ENCODE results near the gene TRDN. TPM values are rescaled to one million over a fixed set of nuclear protein-coding genes. Genes with fewer than 3 reads are reported as not detected.

Gene TRDN
- total RNA-seq, 4 donors from 2014 or later: not detected

GRCh38 chr6:123189816-123190215, 446.9 kb downstream of the TRDN start:
- no peaks in the 10 kb centered on the region for H3K27me3 ChIP-seq
- no peaks in the 10 kb centered on the region for H3K9me3 ChIP-seq
- 67 to 100% methylated on average over 1 of the region's 1 CpG for WGBS, 2 donors
- intact Hi-C loops (cut with DNase I): no loop called here
- DNase-seq: no peak
- TF ChIP-seq POLR2A (IDR thresholded peaks at IDR 0.05) (no peak), CTCF (IDR thresholded peaks at IDR 0.05) (no peak)
- no peaks in the 10 kb centered on the region for H3K4me1 ChIP-seq
- no peak overlapping the region for H3K4me3 ChIP-seq
- no peak overlapping the region for H3K27ac ChIP-seq
- H3K36me3 ChIP-seq: no peaks in the 10 kb centered on the region

GRCh38 chr6:123182998-123183397, 453.8 kb downstream of the TRDN start:
- 69 to 72% methylated on average over 3 to 7 of the region's 7 CpGs for WGBS, 2 donors
- intact Hi-C loops (cut with DNase I): no loop called here

GRCh38 chr6:123176706-123177105, 460.0 kb downstream of the TRDN start:
- intact Hi-C loops (cut with DNase I): no loop called here

More at GRCh38 chr6:123182998-123183397, 453.8 kb downstream of the TRDN start:
- TF ChIP-seq CTCF (IDR thresholded peaks at IDR 0.05) (no peak), POLR2A (IDR thresholded peaks at IDR 0.05) (no peak)
- H3K27ac ChIP-seq: no peak overlapping the region
- no peak overlapping the region for H3K4me3 ChIP-seq
- H3K27me3 ChIP-seq: no peaks in the 10 kb centered on the region
- no peak for DNase-seq
- H3K4me1 ChIP-seq: no peaks in the 10 kb centered on the region
- H3K9me3 ChIP-seq: peaks cover 0 to 11% (median 6%) of the 10 kb centered on the region in 3 donors
- H3K36me3 ChIP-seq: no peaks in the 10 kb centered on the region

DNA sequence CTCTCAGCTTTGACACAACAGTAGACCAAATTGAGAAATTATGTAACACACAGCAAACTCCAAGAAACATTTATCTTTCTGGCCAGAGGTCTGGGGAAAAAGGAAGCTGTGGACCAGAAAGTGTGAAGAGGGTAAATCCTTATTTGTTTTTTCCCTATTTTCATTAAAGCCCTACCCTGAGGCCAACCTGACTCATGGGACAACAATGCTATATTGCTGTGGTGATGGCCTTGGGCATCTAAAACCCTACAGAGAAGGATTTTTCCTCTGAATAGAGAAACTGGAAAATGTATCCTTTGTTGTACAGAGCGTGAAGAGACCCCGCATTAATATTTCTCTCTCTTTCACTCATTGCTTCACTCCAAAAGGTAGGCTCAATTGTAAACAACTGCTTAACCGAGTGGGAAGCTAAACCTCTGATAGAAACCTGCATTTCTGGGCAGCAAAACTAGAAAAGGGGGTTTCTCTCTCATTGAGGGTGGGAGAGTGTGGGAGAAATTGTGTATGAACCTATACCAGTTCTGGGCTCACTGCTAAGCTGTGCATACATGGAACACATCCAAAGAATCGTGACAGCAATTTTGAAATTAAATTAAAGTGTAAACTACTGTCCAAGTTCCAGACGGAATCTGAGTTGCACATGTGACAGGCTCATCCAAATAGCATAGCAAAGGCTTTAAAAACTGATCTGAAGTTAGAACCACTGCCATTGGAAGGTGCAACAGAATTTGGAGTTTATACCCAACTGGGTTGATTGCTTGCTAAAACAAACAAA, 465.2 kb downstream of the TRDN start:
- no peaks in the 10 kb centered on the region for H3K4me1 ChIP-seq
- 49 to 51% methylated on average over 5 of the region's 5 CpGs for WGBS, 2 donors
- DNase-seq: no peak
- H3K9me3 ChIP-seq: no peaks in the 10 kb centered on the region
- TF ChIP-seq POLR2A (IDR thresholded peaks at IDR 0.05) (no peak), CTCF (IDR thresholded peaks at IDR 0.05) (no peak)
- H3K27ac ChIP-seq: no peak overlapping the region
- intact Hi-C loops (cut with DNase I): no loop called here
- H3K27me3 ChIP-seq: no peaks in the 10 kb centered on the region
- no peak overlapping the region for H3K4me3 ChIP-seq
- no peaks in the 10 kb centered on the region for H3K36me3 ChIP-seq

More at GRCh38 chr6:123176706-123177105, 460.0 kb downstream of the TRDN start:
- Histone ChIP-seq H3K27ac (no peak overlapping the region), H3K9me3 (no peaks in the 10 kb centered on the region), H3K27me3 (no peaks in the 10 kb centered on the region), H3K4me1 (no peaks in the 10 kb centered on the region), H3K36me3 (no peaks in the 10 kb centered on the region), H3K4me3 (no peak overlapping the region)
- DNase-seq: no peak
- TF ChIP-seq POLR2A (IDR thresholded peaks at IDR 0.05): no peak
- no peak for TF ChIP-seq CTCF (IDR thresholded peaks at IDR 0.05)
- WGBS, 2 donors: 42 to 86% methylated on average over 1 of the region's 1 CpG

DNA sequence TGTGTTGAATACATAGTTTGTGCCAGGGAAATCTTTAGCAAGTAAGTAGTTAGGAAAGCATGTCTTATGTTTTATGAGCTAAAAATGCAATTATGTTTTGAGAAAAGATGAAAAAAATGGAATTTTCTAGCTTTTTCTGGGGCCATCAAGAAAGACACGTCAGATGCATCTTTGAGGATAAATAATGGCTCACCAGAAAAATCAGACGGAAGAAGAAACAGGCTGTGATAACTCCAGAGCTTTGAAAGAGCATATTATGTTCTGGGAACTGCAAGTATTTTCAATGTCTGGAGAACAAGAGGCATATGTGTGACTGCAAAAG, 467.0 kb downstream of the TRDN start:
- 59 to 72% methylated on average over 2 of the region's 2 CpGs for WGBS, 2 donors
- DNase-seq: no peak
- intact Hi-C loops (cut with DNase I): no loop called here
- no peaks in the 10 kb centered on the region for H3K27me3 ChIP-seq
- no peaks in the 10 kb centered on the region for H3K36me3 ChIP-seq
- no peak overlapping the region for H3K4me3 ChIP-seq
- TF ChIP-seq POLR2A (IDR thresholded peaks at IDR 0.05) (no peak), CTCF (IDR thresholded peaks at IDR 0.05) (no peak)
- no peak overlapping the region for H3K27ac ChIP-seq
- H3K9me3 ChIP-seq: no peaks in the 10 kb centered on the region
- no peaks in the 10 kb centered on the region for H3K4me1 ChIP-seq

Measured in esophagus squamous epithelium (tissue), 5 donors.